Adrenal gland (tissue), 5 donors: ENCODE results near the gene ADNP2.

Experiments
- CTCF ChIP-seq, 6 experiments: fragments of 450-650 bp in 4 of 6; fragments of 200-600 bp in 2 of 6; sonication (generic) in 1 of 6; IDR thresholded peaks; 1 replicate in 5 of 6; 2 replicates in 1 of 6; pipeline versions ENCODE4 v1.5.1 to v1.8.0; 2016 to 2021; ENCODE audit warnings: antibody characterized with exemption in 6 of 6, mild to moderate bottlenecking in 2 of 6, moderate library complexity in 1 of 6
- POLR2A ChIP-seq, 2 donors: fragments of 450-650 bp; IDR thresholded peaks; one replicate each; pipeline ENCODE4 v1.6.1; 2017; ENCODE audit warnings: antibody characterized with exemption in 2 of 2, mild to moderate bottlenecking in 2 of 2, moderate library complexity in 1 of 2
- donor health status: DM: no; HTN: no; CAD: no.

GRCh38 chr18:80168982-80169381, 59.9 kb downstream of the ADNP2 start:
- TF ChIP-seq POLR2A (IDR thresholded peaks at IDR 0.05) (no peak), CTCF (IDR thresholded peaks at IDR 0.05) (no peak)
